Esophagus muscularis mucosa (tissue), 4 donors: Measurements from ENCODE around the gene WNT7A.

Experiments used
- CTCF ChIP-seq, 3 experiments: fragments of 200-600 bp in 2 of 3; fragments of 450-650 bp in 1 of 3; sonication (generic) in 2 of 3; IDR thresholded peaks; one replicate each; pipeline ENCODE4 v1.5.1; 2017 to 2019; ENCODE audit warnings: antibody characterized with exemption in 3 of 3, mild to moderate bottlenecking in 2 of 3, moderate library complexity in 1 of 3
- EP300 ChIP-seq: sonication (generic); formaldehyde crosslinking; IDR thresholded peaks from one replicate; pipeline ENCODE4 v1.6.1; 2017; ENCODE audit warnings: antibody characterized with exemption
- POLR2A ChIP-seq: fragments of 450-650 bp; IDR thresholded peaks from one replicate; pipeline ENCODE4 v1.6.1; 2017; ENCODE audit warnings: antibody characterized with exemption, moderate library complexity, mild to moderate bottlenecking, low read depth
- POLR2AphosphoS5 ChIP-seq, 2 donors: sonication (generic); formaldehyde crosslinking; IDR thresholded peaks; one replicate each; pipeline ENCODE4 v1.6.1; 2017; ENCODE audit warnings: antibody characterized with exemption in 2 of 2

- no peak for TF ChIP-seq CTCF (IDR thresholded peaks at IDR 0.05)
- TF ChIP-seq POLR2A = no peak
- TF ChIP-seq POLR2AphosphoS5 (IDR thresholded peaks at IDR 0.05) = no peak
- TF ChIP-seq EP300 = no peak
These were observed 81.5 kb downstream of the WNT7A start for GRCh38 chr3:13798401-13798800.
